Heart right ventricle (tissue), 16 donors: ENCODE measurements around the gene SDSL. TPM values are rescaled to one million over a fixed set of nuclear protein-coding genes. Genes with fewer than 3 reads are reported as not detected.

Source experiments
- ATAC-seq, 8 donors: fragments of 200-7000 bp; cut with Tn5 transposase; one replicate each; pipeline ENCODE4 v1.9.1; 2020; ENCODE audit warnings: mild to moderate bottlenecking in 8 of 8, moderate library complexity in 8 of 8, moderate number of reproducible peaks in 1 of 8
- DNase-seq, 2 donors: peaks; one replicate each; pipeline ENCODE4 v3.0.0-alpha.2; 2020
- H3K27ac ChIP-seq, 10 donors: fragments of 200-600 bp; sonication (generic) in 2 of 10; one replicate each; pipeline versions ENCODE4 v1.5.0 to v1.8.0; 2020 to 2022; ENCODE audit warnings: mild to moderate bottlenecking in 3 of 10
- H3K27me3 ChIP-seq, 7 donors: fragments of 200-600 bp; one replicate each; pipeline ENCODE4 v1.8.0; 2021 to 2022; ENCODE audit warnings: mild to moderate bottlenecking in 2 of 7
- H3K36me3 ChIP-seq, 9 donors: fragments of 200-600 bp; sonication (generic) in 1 of 9; one replicate each; pipeline versions ENCODE4 v1.5.0 to v1.8.0; 2020 to 2022; ENCODE audit warnings: mild to moderate bottlenecking in 2 of 9
- H3K4me1 ChIP-seq, 9 donors: fragments of 200-600 bp; sonication (generic) in 1 of 9; one replicate each; pipeline versions ENCODE4 v1.5.0 to v1.8.0; 2020 to 2022; ENCODE audit warnings: mild to moderate bottlenecking in 4 of 9
- H3K4me3 ChIP-seq, 10 donors: fragments of 200-600 bp; sonication (generic) in 2 of 10; one replicate each; pipeline versions ENCODE4 v1.5.0 to v1.8.0; 2020 to 2022; ENCODE audit warnings: mild to moderate bottlenecking in 7 of 10, moderate library complexity in 2 of 10
- H3K9me3 ChIP-seq, 11 donors: fragments of 200-600 bp in 10 of 11; sonication (generic) in 2 of 11; one replicate each; pipeline versions ENCODE4 v1.5.0 to v1.8.0; 2013 to 2022; ENCODE audit warnings: mild to moderate bottlenecking in 2 of 11, control low read depth in 1 of 11, moderate library complexity in 1 of 11
- WGBS, 2 donors: extraction: QIAGEN DNeasy Blood & Tissue Kit; methylation state at CpG; one replicate each; pipeline ENCODE4 v1.1.7; 2013; ENCODE audit warnings: inconsistent platforms in 1 of 2; 5-methylcytosine and 5-hydroxymethylcytosine counted together
- intact Hi-C, 10 donors: fragments of 100-400 bp; cut with DNase I; formaldehyde crosslinking; loops; one replicate each; pipeline versions ENCODE4 v1.11.1 to v1.14.2; 2022
- polyA plus RNA-seq, 2 donors: library from polyadenylated mRNA; stranded (reverse); fragments of 200-250 nt; gene quantifications; one replicate each; pipeline ENCODE4 v1.2.3, GENCODE V29; 2013
- total RNA-seq, 10 donors: library from RNA; stranded (reverse); fragmentation: NEBNext Ultra II Directional in 3 of 10; extraction: Animal tissue kit (Norgen Biotek cat#: 25700) in 3 of 10; gene quantifications; one replicate each; pipeline versions ENCODE4 v1.2.1 to v1.2.4, GENCODE V29; 2021 to 2023
- TF ChIP-seq, protein P1 (sequence below), 9 donors: fragments of 200-600 bp; sonication (generic) in 2 of 9; IDR thresholded peaks; one replicate each; pipeline versions ENCODE4 v1.5.0 to v1.8.0; 2021 to 2022; ENCODE audit warnings: antibody characterized with exemption in 9 of 9, mild to moderate bottlenecking in 5 of 9, moderate library complexity in 1 of 9
- donor health status: Arrhythmogenic right ventricular cardiomyopathy.
- donor health status: ischemic (EF 13 %, LVEDD 7.1; RV severe dilation, severe dysfunction).
- donor health status: healthy with polysubstance abuse.
- donor health status: DM: no; HTN: yes; CAD: no.
- donor health status: DM: no; HTN: no; CAD: no.
- donor health status: ischemic (EF 25% LVEDD 6.9; RV normal size, moderate dysfunction).
- donor health status: ischemic (EF 25% LVEDD 5.7; RV mildly dilated, moderate dysfunction).
- donor health status: healthy.
- donor health status: DM: yes; HTN: yes; CAD: no.
- donor health status: Ischemic cardiomyopathy.
- donor health status: ischemic (EF 35%, LVEDD 5.7; RV mildly dilated, moderate dysfunction).
- donor health status: nonischemic (EF 11% LVEDD 7.7; RV severe dilation, severe dysfunction).
- donor health status: DM: yes; HTN: yes; CAD: no.
- donor health status: PGD.
- donor health status: ischemic (EF 29% LVEDD 5.4; RV normal size, mild dysfunction).
- donor health status: nonischemic (EF 23%, LVEDD 6.1; RV moderate dilation, normal function).

Gene SDSL
- total and polyA plus RNA-seq, 12 donors: 2.0 to 23.4 (median 13.8) TPM

DNA sequence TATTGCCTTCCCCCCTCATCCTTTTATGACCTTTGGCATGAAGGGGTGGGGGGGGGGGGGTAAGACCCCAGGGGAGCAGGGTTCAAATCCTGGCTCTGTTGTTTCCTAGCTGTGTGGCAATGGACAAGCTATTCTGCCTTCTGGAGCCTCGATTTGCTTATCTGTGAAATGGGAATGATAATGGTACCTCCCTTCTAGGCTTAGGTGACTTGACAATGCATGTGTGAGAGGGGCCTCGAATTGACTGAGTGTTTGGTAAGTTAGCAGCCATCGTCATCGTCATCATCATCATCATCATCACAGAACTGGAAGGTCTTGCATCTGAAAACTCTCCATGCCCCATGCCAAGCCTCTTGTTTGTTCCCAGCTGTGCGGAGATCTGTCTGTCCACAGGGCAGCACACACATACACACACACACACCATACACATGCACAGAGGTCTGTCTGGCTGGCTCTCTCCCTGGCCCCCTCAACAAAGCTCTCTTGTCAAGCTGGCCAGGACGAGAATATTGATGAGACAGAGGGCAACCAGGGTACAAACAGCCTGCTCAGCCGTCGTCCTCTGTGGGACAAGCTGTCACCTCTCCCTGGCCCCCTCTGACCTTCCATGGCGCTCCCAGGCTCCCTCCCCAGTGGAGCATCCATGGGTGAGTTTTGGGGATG lies 12.6 kb upstream of the SDSL start:
- Histone ChIP-seq H3K36me3 (no peaks in the 10 kb centered on the region), H3K9me3 (no peaks in the 10 kb centered on the region), H3K27me3 (peaks cover 0 to 10% (median 0%) of the 10 kb centered on the region in 7 donors), H3K4me3 (no peak overlapping the region), H3K27ac (no peak overlapping the region), H3K4me1 (peaks cover 0 to 23% (median 0%) of the 10 kb centered on the region in 9 donors)
- DNase-seq (no peak), ATAC-seq (no peak)
- TF ChIP-seq, protein P1, sequence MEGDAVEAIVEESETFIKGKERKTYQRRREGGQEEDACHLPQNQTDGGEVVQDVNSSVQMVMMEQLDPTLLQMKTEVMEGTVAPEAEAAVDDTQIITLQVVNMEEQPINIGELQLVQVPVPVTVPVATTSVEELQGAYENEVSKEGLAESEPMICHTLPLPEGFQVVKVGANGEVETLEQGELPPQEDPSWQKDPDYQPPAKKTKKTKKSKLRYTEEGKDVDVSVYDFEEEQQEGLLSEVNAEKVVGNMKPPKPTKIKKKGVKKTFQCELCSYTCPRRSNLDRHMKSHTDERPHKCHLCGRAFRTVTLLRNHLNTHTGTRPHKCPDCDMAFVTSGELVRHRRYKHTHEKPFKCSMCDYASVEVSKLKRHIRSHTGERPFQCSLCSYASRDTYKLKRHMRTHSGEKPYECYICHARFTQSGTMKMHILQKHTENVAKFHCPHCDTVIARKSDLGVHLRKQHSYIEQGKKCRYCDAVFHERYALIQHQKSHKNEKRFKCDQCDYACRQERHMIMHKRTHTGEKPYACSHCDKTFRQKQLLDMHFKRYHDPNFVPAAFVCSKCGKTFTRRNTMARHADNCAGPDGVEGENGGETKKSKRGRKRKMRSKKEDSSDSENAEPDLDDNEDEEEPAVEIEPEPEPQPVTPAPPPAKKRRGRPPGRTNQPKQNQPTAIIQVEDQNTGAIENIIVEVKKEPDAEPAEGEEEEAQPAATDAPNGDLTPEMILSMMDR (IDR thresholded peaks at IDR 0.05): no peak
- intact Hi-C loops: no loop called here
- 63 to 64% methylated on average over 9 of the region's 9 CpGs for WGBS, 2 donors

DNA sequence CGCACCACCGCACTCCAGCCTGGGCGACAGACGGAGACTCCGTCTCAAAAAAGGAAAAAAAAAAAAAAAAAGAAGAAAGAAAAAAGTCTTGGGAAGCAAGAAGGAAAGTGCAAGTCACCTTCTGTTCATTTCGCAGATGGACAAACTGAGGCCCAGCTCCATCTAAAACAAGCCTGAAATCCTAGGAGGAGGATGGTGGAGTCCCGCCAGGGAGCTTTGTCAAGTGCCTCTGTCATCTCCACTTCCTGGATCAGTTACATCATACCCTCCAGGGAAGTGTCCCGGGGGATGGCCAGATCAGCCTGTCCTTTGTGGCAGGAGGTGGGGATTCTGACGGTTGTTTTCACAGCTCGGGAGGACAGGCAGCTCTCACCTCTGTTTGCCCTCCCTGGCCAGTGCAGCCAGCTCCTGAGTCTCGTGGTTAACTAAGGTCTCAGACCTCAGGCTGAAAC lies 8.7 kb upstream of the SDSL start:
- H3K4me1 ChIP-seq: peaks cover 0 to 17% (median 0%) of the 10 kb centered on the region in 9 donors
- intact Hi-C loops: no loop called here
- no peaks in the 10 kb centered on the region for H3K36me3 ChIP-seq
- 53 to 55% methylated on average over 11 of the region's 11 CpGs for WGBS, 2 donors
- H3K9me3 ChIP-seq: no peaks in the 10 kb centered on the region
- ATAC-seq (peak in 3 of 8 donors; percentile 36 to 72 (median 69)), DNase-seq (no peak)
- TF ChIP-seq, protein P1 (IDR thresholded peaks at IDR 0.05): no peak
- H3K27me3 ChIP-seq: peaks cover 0 to 10% (median 0%) of the 10 kb centered on the region in 7 donors
- H3K27ac ChIP-seq: no peak overlapping the region
- no peak overlapping the region for H3K4me3 ChIP-seq

DNA sequence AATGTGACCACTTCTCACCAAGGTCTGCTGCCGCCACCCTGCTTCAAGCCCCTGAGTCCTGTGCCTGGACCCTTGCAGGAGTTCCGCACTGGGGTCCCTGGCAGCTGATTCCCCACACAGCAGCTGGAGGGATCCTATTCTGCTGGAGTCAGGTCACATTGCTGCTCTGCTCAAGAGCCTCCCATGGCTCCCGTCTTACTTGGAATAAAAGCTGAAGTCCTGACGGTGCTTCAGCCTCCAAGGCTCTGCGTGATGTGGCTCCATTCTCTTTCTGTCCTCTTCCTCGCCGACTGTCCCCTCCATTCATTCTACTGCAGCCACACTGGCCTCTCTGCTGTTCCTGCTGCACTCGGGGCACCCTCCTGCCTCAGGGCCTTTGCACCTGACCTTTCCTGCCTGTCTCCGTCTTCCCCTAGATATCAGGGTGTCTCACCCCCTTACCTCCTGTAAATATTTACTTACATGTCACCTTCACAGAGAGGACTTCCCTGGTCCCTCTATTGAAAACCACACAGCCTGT lies 7.6 kb upstream of the SDSL start:
- ATAC-seq (no peak), DNase-seq (no peak)
- Histone ChIP-seq H3K4me1 (peaks cover 0 to 21% (median 0%) of the 10 kb centered on the region in 9 donors), H3K27ac (no peak overlapping the region), H3K4me3 (no peak overlapping the region), H3K9me3 (no peaks in the 10 kb centered on the region), H3K36me3 (no peaks in the 10 kb centered on the region), H3K27me3 (peaks cover 0 to 6% (median 0%) of the 10 kb centered on the region in 7 donors)
- TF ChIP-seq, protein P1 (IDR thresholded peaks at IDR 0.05): no peak
- intact Hi-C loops: no loop called here
- WGBS, 2 donors: 82 to 85% methylated on average over 9 of the region's 9 CpGs

DNA sequence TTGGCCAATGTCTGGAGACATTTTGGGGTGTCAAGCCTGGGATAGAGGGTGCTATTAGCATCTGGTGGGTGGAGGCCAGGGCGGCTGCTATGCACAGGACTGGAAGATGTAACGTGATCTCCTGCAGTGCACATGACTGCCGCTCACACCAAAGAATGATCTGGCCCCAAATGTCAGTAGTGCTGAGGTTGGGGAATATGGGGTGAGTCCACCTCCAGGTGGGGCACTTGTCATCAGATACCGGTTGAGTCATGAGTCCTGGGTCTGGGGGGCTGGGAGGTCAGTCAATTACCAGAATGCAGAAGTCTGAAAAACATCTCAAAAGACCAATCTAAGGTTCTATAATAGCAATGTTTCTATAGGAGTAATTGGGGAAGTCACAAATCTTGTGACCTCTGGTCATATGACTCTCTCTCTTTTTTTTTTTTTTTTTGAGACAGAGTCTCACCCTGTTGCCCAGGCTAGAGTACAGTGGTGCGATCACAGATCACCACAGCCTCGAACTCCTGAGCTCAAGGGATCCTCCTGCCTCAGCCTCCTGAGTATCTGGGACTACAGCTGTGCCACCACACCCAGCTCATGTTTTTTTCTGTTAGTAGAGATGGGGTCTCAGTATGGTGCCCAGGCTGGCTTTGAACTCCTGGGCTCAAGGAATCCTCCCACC lies 6.0 kb upstream of the SDSL start:
- Histone ChIP-seq H3K9me3 (no peaks in the 10 kb centered on the region), H3K27ac (peak overlapping the region in 2 of 10 donors; percentile 28 to 73), H3K4me1 (peaks cover 0 to 21% (median 0%) of the 10 kb centered on the region in 9 donors), H3K4me3 (no peak overlapping the region), H3K27me3 (no peaks in the 10 kb centered on the region), H3K36me3 (no peaks in the 10 kb centered on the region)
- no peak for DNase-seq
- ATAC-seq: peak in 5 of 8 donors; percentile 17 to 58 (median 30)
- intact Hi-C loops: no loop called here
- WGBS, 2 donors: 54 to 55% methylated on average over 6 of the region's 6 CpGs
- TF ChIP-seq, protein P1 (IDR thresholded peaks at IDR 0.05): no peak
